Umbilical cord (tissue), 2 donors: Measurements from ENCODE around the gene GFOD1. TPM values are rescaled to one million over a fixed set of nuclear protein-coding genes. Genes with fewer than 3 reads are reported as not detected.
"Not testable (repeated sequence)": the region's sequence is repeated elsewhere in the genome, so short reads cannot be mapped to it uniquely, and the experiment has no call there.

Experiments used
- DNase-seq: peaks from one replicate; pipeline ENCODE4 v3.0.0-alpha.2; 2015; ENCODE audit warnings: low spot score
- total RNA-seq: library from RNA; depleted of rRNA; stranded (reverse); fragments of >200 nt; gene quantifications from one replicate; pipeline ENCODE4 v1.2.3, GENCODE V29; 2014; ENCODE audit warnings: low replicate concordance; ENCODE audit not compliant: insufficient read depth

GFOD1 gene
- total RNA-seq, 1 donor from 2014 or later, result 5.5 TPM

GRCh38 chr6:13445005-13445743, 42.2 kb downstream of the GFOD1 start:
- DNase-seq, result peak; percentile 38

GRCh38 chr6:13444604-13445003, 42.8 kb downstream of the GFOD1 start:
- no peak for DNase-seq

GRCh38 chr6:13443978-13444377, 43.4 kb downstream of the GFOD1 start:
- not testable (repeated sequence) for DNase-seq

- DNase-seq, result no peak
These were observed 45.6 kb downstream of the GFOD1 start for GRCh38 chr6:13441778-13442177.

GRCh38 chr6:13439644-13440043, 47.8 kb downstream of the GFOD1 start:
- DNase-seq, result no peak

GRCh38 chr6:13438126-13438525, 49.3 kb downstream of the GFOD1 start:
- DNase-seq, result no peak

GRCh38 chr6:13437218-13437996, 50.0 kb downstream of the GFOD1 start:
- DNase-seq, result no peak

- no peak for DNase-seq
These were observed 50.8 kb downstream of the GFOD1 start for GRCh38 chr6:13436399-13437217.

GRCh38 chr6:13435477-13436246, 51.7 kb downstream of the GFOD1 start:
- no peak for DNase-seq

- no peak for DNase-seq
These were observed 52.6 kb downstream of the GFOD1 start for GRCh38 chr6:13434777-13435176.

- not testable (repeated sequence) for DNase-seq
These were observed 53.1 kb downstream of the GFOD1 start for GRCh38 chr6:13434135-13434775.

- no peak for DNase-seq
These were observed 53.7 kb downstream of the GFOD1 start for GRCh38 chr6:13433709-13434121.

GRCh38 chr6:13432526-13433184, 54.7 kb downstream of the GFOD1 start:
- no peak for DNase-seq

- no peak for DNase-seq
These were observed 55.4 kb downstream of the GFOD1 start for GRCh38 chr6:13431861-13432465.

GRCh38 chr6:13431059-13431656, 56.2 kb downstream of the GFOD1 start:
- no peak for DNase-seq

GRCh38 chr6:13429406-13429753, 58.0 kb downstream of the GFOD1 start:
- no peak for DNase-seq

GRCh38 chr6:13428583-13429405, 58.6 kb downstream of the GFOD1 start:
- peak; percentile 36 for DNase-seq

GRCh38 chr6:13427801-13428582, 59.4 kb downstream of the GFOD1 start:
- DNase-seq, result no peak
